ENCODE results near the gene MASP2. TPM values are rescaled to one million over a fixed set of nuclear protein-coding genes. Genes with fewer than 3 reads are reported as not detected.
A peak's percentile ranks its signal among the peaks of the same experiment; 100 is the strongest.

Gene MASP2
- polyA plus RNA-seq, 1 of the 3 experiments (the other 2 are of a cell fraction): not detected

- Histone ChIP-seq H3K36me3 (replicated peaks in 1 of 2; ENCODE audit: control insufficient read depth in 1 of 2, insufficient read depth in 2 of 2, low read length in 1 of 2) (peaks cover 0 to 17% of the 10 kb centered on the region in 2 experiments), H3K4me3 (ENCODE audit: low read depth in 2 of 2, low read length in 1 of 2) (no peak overlapping the region)
- POLR2A ChIA-PET: no interaction called here
Measured at GRCh38 chr1:11053758-11054137, 6.7 kb upstream of the MASP2 start.

GRCh38 chr1:11052839-11053757 lies 6.1 kb upstream of the MASP2 start:
- Histone ChIP-seq H4K20me1 (ENCODE audit: insufficient read depth) (peaks cover 4% of the 10 kb centered on the region; the same call in 1 of the 2 replicates), H3K27ac (ENCODE audit: low read depth in 2 of 2, low read length in 1 of 2) (peak overlapping the region in 1 of 2 experiments; percentile 76; a peak in 2 of 4 replicates), H3K9me3 (no peaks in the 10 kb centered on the region), H3K4me3 (ENCODE audit: low read depth in 2 of 2, low read length in 1 of 2) (no peak overlapping the region), H3K9me2 (no peaks in the 10 kb centered on the region), H3K4me2 (no peak overlapping the region), H3K4me1 (ENCODE audit: control insufficient read depth in 1 of 2, insufficient read depth in 2 of 2, low read depth in 1 of 2, low read length in 1 of 2) (peaks cover 0 to 17% of the 10 kb centered on the region in 2 experiments; a peak in 1 of 4 replicates), H3K36me3 (replicated peaks in 1 of 2; ENCODE audit: control insufficient read depth in 1 of 2, insufficient read depth in 2 of 2, low read length in 1 of 2) (peaks cover 0 to 17% of the 10 kb centered on the region in 2 experiments), H3K79me2 (ENCODE audit: insufficient read depth) (peaks cover 4% of the 10 kb centered on the region; the same call in 1 of the 2 replicates), H3F3A (replicated peaks; ENCODE audit: insufficient read depth) (no peaks in the 10 kb centered on the region), H2AFZ (ENCODE audit: low read depth) (no peak overlapping the region), H3K9ac (no peak overlapping the region), H3K27me3 (ENCODE audit: insufficient read depth) (no peaks in the 10 kb centered on the region)
- POLR2A ChIA-PET: interaction anchor here (0.6 to 1.9 kb wide), 3 partner anchors 14 to 47 kb away, joined by 3 to 7 read pairs (median 3); partner anchors contain the start of gene EXOSC10
- WGBS (ENCODE audit: low lambda C conversion rate): 50% methylated on average over 22 of the region's 29 CpGs
- CTCF ChIA-PET: interaction anchor here (0.7 to 10.0 kb wide), 8 partner anchors 10 to 899 kb away, joined by 3 to 118 read pairs (median 4); no protein-coding TSS in a partner anchor
- DNase-seq: peak; percentile 88
- TF ChIP-seq, protein P1, sequence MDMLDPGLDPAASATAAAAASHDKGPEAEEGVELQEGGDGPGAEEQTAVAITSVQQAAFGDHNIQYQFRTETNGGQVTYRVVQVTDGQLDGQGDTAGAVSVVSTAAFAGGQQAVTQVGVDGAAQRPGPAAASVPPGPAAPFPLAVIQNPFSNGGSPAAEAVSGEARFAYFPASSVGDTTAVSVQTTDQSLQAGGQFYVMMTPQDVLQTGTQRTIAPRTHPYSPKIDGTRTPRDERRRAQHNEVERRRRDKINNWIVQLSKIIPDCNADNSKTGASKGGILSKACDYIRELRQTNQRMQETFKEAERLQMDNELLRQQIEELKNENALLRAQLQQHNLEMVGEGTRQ (IDR thresholded peaks at IDR 0.05; ENCODE audit: borderline replicate concordance, low read depth, low read length): no peak
- no peak for TF ChIP-seq ELF1 (IDR thresholded peaks at IDR 0.05)
- no peak for TF ChIP-seq ZBTB33 (IDR thresholded peaks at IDR 0.05; ENCODE audit: borderline replicate concordance, low read depth)
- peak in 1 of 2 experiments; percentile 64; a peak in 1 of 4 replicates for TF ChIP-seq EP300 (IDR thresholded peaks at IDR 0.05; ENCODE audit: borderline replicate concordance in 1 of 2, low read depth in 1 of 2, low read length in 1 of 2)
- TF ChIP-seq MXI1 (IDR thresholded peaks at IDR 0.05; ENCODE audit: low read depth, low read length): peak; percentile 96
- TF ChIP-seq MAX (IDR thresholded peaks at IDR 0.05; ENCODE audit: low read depth): 0 out of 2 replicates have a peak, but pooled peaks have one; percentile 20
- TF ChIP-seq RCOR1 (IDR thresholded peaks at IDR 0.05; ENCODE audit: low read length): no peak
- TF ChIP-seq GATA2 (CRISPR knock-in tag; IDR thresholded peaks at IDR 0.05): peak; percentile 28; the same call in 1 of the 2 replicates
- TF ChIP-seq USF1 (IDR thresholded peaks at IDR 0.05; ENCODE audit: borderline replicate concordance, low read depth): no peak
- TF ChIP-seq EZH2phosphoT487 (IDR thresholded peaks at IDR 0.05; ENCODE audit: borderline replicate concordance, low read depth): no peak
- no peak for TF ChIP-seq JUND (IDR thresholded peaks at IDR 0.05)
- TF ChIP-seq MEF2A (IDR thresholded peaks at IDR 0.05; ENCODE audit: borderline replicate concordance, low read depth): no peak
- TF ChIP-seq RAD21 (IDR thresholded peaks at IDR 0.05; ENCODE audit: low read length): no peak

More at GRCh38 chr1:11053758-11054137, 6.7 kb upstream of the MASP2 start:
- 94% methylated on average over 5 of the region's 10 CpGs for WGBS (ENCODE audit: low lambda C conversion rate)
- H3K27ac ChIP-seq (ENCODE audit: low read depth in 2 of 2, low read length in 1 of 2): peak overlapping the region in 1 of 2 experiments; percentile 76; a peak in 2 of 4 replicates
- CTCF ChIA-PET: interaction anchor here (0.7 to 10.0 kb wide), 4 partner anchors 16 to 899 kb away, joined by 3 to 118 read pairs (median 4); no protein-coding TSS in a partner anchor
- no peak overlapping the region for H3K4me2 ChIP-seq
- TF ChIP-seq SMC3 (IDR thresholded peaks at IDR 0.05; ENCODE audit: low read depth, low read length): no peak
- TF ChIP-seq, protein P2, sequence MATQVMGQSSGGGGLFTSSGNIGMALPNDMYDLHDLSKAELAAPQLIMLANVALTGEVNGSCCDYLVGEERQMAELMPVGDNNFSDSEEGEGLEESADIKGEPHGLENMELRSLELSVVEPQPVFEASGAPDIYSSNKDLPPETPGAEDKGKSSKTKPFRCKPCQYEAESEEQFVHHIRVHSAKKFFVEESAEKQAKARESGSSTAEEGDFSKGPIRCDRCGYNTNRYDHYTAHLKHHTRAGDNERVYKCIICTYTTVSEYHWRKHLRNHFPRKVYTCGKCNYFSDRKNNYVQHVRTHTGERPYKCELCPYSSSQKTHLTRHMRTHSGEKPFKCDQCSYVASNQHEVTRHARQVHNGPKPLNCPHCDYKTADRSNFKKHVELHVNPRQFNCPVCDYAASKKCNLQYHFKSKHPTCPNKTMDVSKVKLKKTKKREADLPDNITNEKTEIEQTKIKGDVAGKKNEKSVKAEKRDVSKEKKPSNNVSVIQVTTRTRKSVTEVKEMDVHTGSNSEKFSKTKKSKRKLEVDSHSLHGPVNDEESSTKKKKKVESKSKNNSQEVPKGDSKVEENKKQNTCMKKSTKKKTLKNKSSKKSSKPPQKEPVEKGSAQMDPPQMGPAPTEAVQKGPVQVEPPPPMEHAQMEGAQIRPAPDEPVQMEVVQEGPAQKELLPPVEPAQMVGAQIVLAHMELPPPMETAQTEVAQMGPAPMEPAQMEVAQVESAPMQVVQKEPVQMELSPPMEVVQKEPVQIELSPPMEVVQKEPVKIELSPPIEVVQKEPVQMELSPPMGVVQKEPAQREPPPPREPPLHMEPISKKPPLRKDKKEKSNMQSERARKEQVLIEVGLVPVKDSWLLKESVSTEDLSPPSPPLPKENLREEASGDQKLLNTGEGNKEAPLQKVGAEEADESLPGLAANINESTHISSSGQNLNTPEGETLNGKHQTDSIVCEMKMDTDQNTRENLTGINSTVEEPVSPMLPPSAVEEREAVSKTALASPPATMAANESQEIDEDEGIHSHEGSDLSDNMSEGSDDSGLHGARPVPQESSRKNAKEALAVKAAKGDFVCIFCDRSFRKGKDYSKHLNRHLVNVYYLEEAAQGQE (IDR thresholded peaks at IDR 0.05; ENCODE audit: low read depth, low read length): peak; percentile 94
- H4K20me1 ChIP-seq (ENCODE audit: insufficient read depth): peaks cover 4% of the 10 kb centered on the region; the same call in 1 of the 2 replicates
- H3K9me3 ChIP-seq: no peaks in the 10 kb centered on the region
- H3K4me1 ChIP-seq (ENCODE audit: control insufficient read depth in 1 of 2, insufficient read depth in 2 of 2, low read depth in 1 of 2, low read length in 1 of 2): peaks cover 0 to 21% of the 10 kb centered on the region in 2 experiments; a peak in 1 of 4 replicates
- no peaks in the 10 kb centered on the region for H3K9me2 ChIP-seq
- no peak overlapping the region for H2AFZ ChIP-seq (ENCODE audit: low read depth)
- peaks cover 11% of the 10 kb centered on the region for H3K79me2 ChIP-seq (ENCODE audit: insufficient read depth)
- no peak overlapping the region for H3K9ac ChIP-seq
- DNase-seq: no peak
- H3K27me3 ChIP-seq (ENCODE audit: insufficient read depth): no peaks in the 10 kb centered on the region
- no peaks in the 10 kb centered on the region for H3F3A ChIP-seq (replicated peaks; ENCODE audit: insufficient read depth)

All from SK-N-SH (cell line).